Cortex of kidney (tissue), 1 donor: ENCODE measurements around the gene INSL6.
"Not testable (repeated sequence)": the region's sequence is repeated elsewhere in the genome, so short reads cannot be mapped to it uniquely, and the experiment has no call there.

Experiments
- DNase-seq: peaks from one replicate; lab custom pipeline; 2025; lab: John Stamatoyannopoulos, UW

Gene INSL6

GRCh38 chr9:5185220-5185840, at the start of gene INSL6:
Gene INSL6 (minus strand): TSS chr9:5185639. CDS start chr9:5185602, 37 bp downstream.
- DNase-seq: no peak

GRCh38 chr9:5231212-5231611, 45.8 kb upstream of the INSL6 start, which contains the start of gene INSL4:
Gene INSL4 (plus strand): TSS chr9:5231419. CDS start chr9:5231524, 105 bp downstream.
- no peak for DNase-seq

GRCh38 chr9:5230554-5230953, 45.1 kb upstream of the INSL6 start:
- no peak for DNase-seq

- DNase-seq: no peak
Observed at GRCh38 chr9:5205071-5205470, 19.6 kb upstream of the INSL6 start.

- DNase-seq: no peak
Observed at GRCh38 chr9:5195463-5195862, 10.0 kb upstream of the INSL6 start.

GRCh38 chr9:5193345-5193744, 7.9 kb upstream of the INSL6 start:
- no peak for DNase-seq

GRCh38 chr9:5191985-5192384, 6.5 kb upstream of the INSL6 start:
- DNase-seq: no peak

- DNase-seq: no peak
Observed at GRCh38 chr9:5188060-5188984, 2.9 kb upstream of the INSL6 start.

- no peak for DNase-seq
Observed at GRCh38 chr9:5186416-5187169, 1.2 kb upstream of the INSL6 start.

- DNase-seq: no peak
Observed at GRCh38 chr9:5184776-5185175, 663 bp downstream of the INSL6 start.

- DNase-seq: not testable (repeated sequence)
Observed at GRCh38 chr9:5180631-5181030, 4.8 kb downstream of the INSL6 start.

GRCh38 chr9:5178126-5178805, 7.2 kb downstream of the INSL6 start:
- no peak for DNase-seq

- no peak for DNase-seq
Observed at GRCh38 chr9:5146241-5146640, 39.2 kb downstream of the INSL6 start.

- no peak for DNase-seq
Observed at GRCh38 chr9:5144217-5144616, 41.2 kb downstream of the INSL6 start.

GRCh38 chr9:5140151-5140550, 45.3 kb downstream of the INSL6 start:
- DNase-seq: no peak

GRCh38 chr9:5122516-5122915, 62.9 kb downstream of the INSL6 start:
- DNase-seq: no peak

GRCh38 chr9:5122116-5122515, 63.3 kb downstream of the INSL6 start:
- DNase-seq: no peak

GRCh38 chr9:5113994-5114748, 71.3 kb downstream of the INSL6 start:
- no peak for DNase-seq
